LNCaP clone FGC (cell line): Measurements from ENCODE around the gene ATXN7L3.
"Not testable (repeated sequence)": the region's sequence is repeated elsewhere in the genome, so short reads cannot be mapped to it uniquely, and the experiment has no call there.

Experiments used
- DNase-seq: peaks from one replicate; pipeline ENCODE4 v3.0.0-alpha.2; 2011; ENCODE audit warnings: low read depth
- H3K4me3 ChIP-seq: 2 replicates; pipeline ENCODE4 v1.5.1; 2011; ENCODE audit warnings: mild to moderate bottlenecking, low read depth, low read length, control low read depth
- CTCF ChIP-seq: IDR thresholded peaks from 2 replicates; pipeline ENCODE4 v1.5.1; 2012; ENCODE audit warnings: mild to moderate bottlenecking; ENCODE audit not compliant: control insufficient read depth, insufficient read depth; ENCODE audit errors: extremely low read depth

Gene ATXN7L3

GRCh38 chr17:44199553-44200477 is at the start of gene ATXN7L3:
ATXN7L3 (minus strand) TSS chr17:44199884; CDS start chr17:44198070, 1,814 bp downstream.
- TF ChIP-seq CTCF, result no peak
- peak within 1 kb of the TSS; percentile 63 for H3K4me3 ChIP-seq

GRCh38 chr17:44247876-44248736 is 48.4 kb upstream of the ATXN7L3 start:
- H3K4me3 ChIP-seq, result no peak overlapping the region
- DNase-seq, result no peak
- no peak for TF ChIP-seq CTCF

More at GRCh38 chr17:44199553-44200477, at the start of gene ATXN7L3:
- DNase-seq, result peak; percentile 75

- no peak overlapping the region for H3K4me3 ChIP-seq
- no peak for DNase-seq
- TF ChIP-seq CTCF, result no peak
Measured at GRCh38 chr17:44247440-44247841, 47.8 kb upstream of the ATXN7L3 start.

GRCh38 chr17:44241106-44241624 is 41.5 kb upstream of the ATXN7L3 start:
- DNase-seq, result no peak
- no peak for TF ChIP-seq CTCF
- H3K4me3 ChIP-seq, result no peak overlapping the region

- not testable (repeated sequence) for DNase-seq, H3K4me3 ChIP-seq
Measured at GRCh38 chr17:44237886-44238285, 38.2 kb upstream of the ATXN7L3 start.

- no peak for DNase-seq
- no peak overlapping the region for H3K4me3 ChIP-seq
- TF ChIP-seq CTCF, result no peak
Measured at GRCh38 chr17:44236444-44236991, 36.8 kb upstream of the ATXN7L3 start.

GRCh38 chr17:44235583-44235936 is 35.9 kb upstream of the ATXN7L3 start:
- DNase-seq, result no peak
- no peak for TF ChIP-seq CTCF
- H3K4me3 ChIP-seq, result no peak overlapping the region
